Adrenal gland (tissue), 12 donors: ENCODE results near the gene CPA4. TPM values are rescaled to one million over a fixed set of nuclear protein-coding genes. Genes with fewer than 3 reads are reported as not detected.

Experiments used
- DNase-seq, 7 donors: peaks; one replicate each; pipeline ENCODE4 v3.0.0-alpha.2; 2019 to 2020
- H3K27ac ChIP-seq, 5 donors: fragments of 200-600 bp; sonication (generic) in 4 of 5; 1 replicate in 3 of 5; 2 replicates in 2 of 5; pipeline versions ENCODE4 v1.5.1 to v1.8.0; 2016 to 2020; ENCODE audit warnings: mild to moderate bottlenecking in 1 of 5
- H3K27me3 ChIP-seq: fragments of 200-600 bp; 2 replicates; pipeline ENCODE4 v1.8.0; 2021
- H3K36me3 ChIP-seq, 2 donors: fragments of 200-600 bp; replicated peaks in 1 of 2; 1 replicate in 1 of 2; 2 replicates in 1 of 2; pipeline versions ENCODE4 v1.5.1 to v1.8.0; 2018 to 2022
- H3K4me1 ChIP-seq, 2 donors: fragments of 200-600 bp; replicated peaks in 1 of 2; 1 replicate in 1 of 2; 2 replicates in 1 of 2; pipeline versions ENCODE4 v1.5.1 to v1.8.0; 2018 to 2021
- H3K4me3 ChIP-seq, 4 donors: fragments of 200-600 bp; sonication (generic) in 3 of 4; one replicate each; pipeline ENCODE4 v1.5.1; 2016 to 2018
- H3K9me3 ChIP-seq, 3 donors: fragments of 200-600 bp; sonication (generic) in 1 of 3; replicated peaks in 1 of 3; 1 replicate in 2 of 3; 2 replicates in 1 of 3; pipeline versions ENCODE4 v1.5.1 to v1.8.0; 2016 to 2021
- CTCF ChIP-seq, 6 experiments: fragments of 450-650 bp in 4 of 6; fragments of 200-600 bp in 2 of 6; sonication (generic) in 1 of 6; IDR thresholded peaks; 1 replicate in 5 of 6; 2 replicates in 1 of 6; pipeline versions ENCODE4 v1.5.1 to v1.8.0; 2016 to 2021; ENCODE audit warnings: antibody characterized with exemption in 6 of 6, mild to moderate bottlenecking in 2 of 6, moderate library complexity in 1 of 6
- POLR2A ChIP-seq, 2 donors: fragments of 450-650 bp; IDR thresholded peaks; one replicate each; pipeline ENCODE4 v1.6.1; 2017; ENCODE audit warnings: antibody characterized with exemption in 2 of 2, mild to moderate bottlenecking in 2 of 2, moderate library complexity in 1 of 2
- WGBS, 4 donors: extraction: QIAGEN DNeasy Blood & Tissue Kit in 2 of 4; methylation state at CpG; one replicate each; pipeline versions ENCODE4 v1.1.5 to v1.1.7; 2013 to 2017; 5-methylcytosine and 5-hydroxymethylcytosine counted together
- intact Hi-C, 2 donors: fragments of 100-400 bp; cut with DNase I; formaldehyde crosslinking; loops; one replicate each; pipeline versions ENCODE4 v1.14.1 to v1.15.0; 2022 to 2023
- polyA plus RNA-seq, 3 donors: library from polyadenylated mRNA; stranded (reverse); fragments of 200-250 nt in 2 of 3; fragments of 350-450 nt in 1 of 3; fragmentation: Illumina TruSeq in 1 of 3; extraction: RNeasy Lipid Tissue Mini Kit (QIAGEN cat#74804) in 1 of 3; gene quantifications; one replicate each; pipeline ENCODE4 v1.2.3, GENCODE V29; 2013 to 2014
- total RNA-seq, 9 donors: library from RNA; depleted of rRNA in 4 of 9; stranded (reverse); fragments of >200 nt in 4 of 9; fragments of 120-200 nt in 1 of 9; fragmentation: NEBNext Ultra II Directional in 1 of 9; extraction: Animal tissue kit (Norgen Biotek cat#: 25700) in 1 of 9; gene quantifications; one replicate each; pipeline versions ENCODE4 v1.1.0 to v1.2.4, GENCODE V29; 2013 to 2023
- donor health status: healthy with polysubstance abuse.
- donor health status: Bipolar disorder and iron deficiency.
- donor health status: DM: yes; HTN: yes; CAD: no.
- donor health status: DM: no; HTN: no; CAD: no.
- donor health status: DM: no; HTN: no; CAD: no.
- donor health status: DM: yes; HTN: yes; CAD: no.

CPA4 gene
- total and polyA plus RNA-seq, 12 donors: 0.55 to 26.7 (median 2.4) TPM; not detected in 1

DNA sequence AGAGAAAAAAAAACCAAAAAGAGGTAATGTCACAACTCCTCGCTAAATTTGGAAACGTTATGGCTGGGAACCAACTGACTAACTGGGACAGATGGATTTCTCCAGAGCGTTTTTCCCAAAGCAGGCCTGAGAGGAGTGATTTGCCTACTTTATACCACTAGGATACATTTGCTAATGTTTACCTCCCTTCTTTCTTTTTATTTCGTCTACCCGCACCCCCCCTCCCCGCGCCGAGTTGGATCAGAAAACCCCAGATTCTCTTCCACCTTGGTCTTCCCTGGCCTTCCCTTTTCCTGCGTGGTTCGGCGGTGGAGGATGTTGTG, 19.1 kb upstream of the CPA4 start:
- intact Hi-C loops: no loop called here
- H3K4me1 ChIP-seq: peaks cover 0 to 4% of the 10 kb centered on the region in 2 donors
- no peaks in the 10 kb centered on the region for H3K36me3 ChIP-seq
- TF ChIP-seq CTCF (IDR thresholded peaks at IDR 0.05): peak in 1 of 6 experiments; percentile 12
- TF ChIP-seq POLR2A (IDR thresholded peaks at IDR 0.05): no peak
- WGBS, 4 donors: 59 to 68% (median 65%) methylated on average over 11 of the region's 11 CpGs
- H3K27ac ChIP-seq: no peak overlapping the region
- DNase-seq: no peak
- no peaks in the 10 kb centered on the region for H3K9me3 ChIP-seq
- H3K27me3 ChIP-seq: no peaks in the 10 kb centered on the region
- H3K4me3 ChIP-seq: no peak overlapping the region

- Histone ChIP-seq H3K4me3 (no peak overlapping the region), H3K27ac (no peak overlapping the region), H3K36me3 (no peaks in the 10 kb centered on the region), H3K9me3 (no peaks in the 10 kb centered on the region), H3K4me1 (peaks cover 0 to 4% of the 10 kb centered on the region in 2 donors), H3K27me3 (no peaks in the 10 kb centered on the region)
- intact Hi-C loops: no loop called here
- DNase-seq: no peak
- no peak for TF ChIP-seq CTCF (IDR thresholded peaks at IDR 0.05)
- no peak for TF ChIP-seq POLR2A (IDR thresholded peaks at IDR 0.05)
- WGBS, 4 donors: 42 to 55% (median 45%) methylated on average over 1 of the region's 1 CpG
These were observed 18.7 kb upstream of the CPA4 start for GRCh38 chr7:130274296-130274695.

- Histone ChIP-seq H3K4me1 (peaks cover 0 to 4% of the 10 kb centered on the region in 2 donors), H3K27ac (no peak overlapping the region), H3K27me3 (no peaks in the 10 kb centered on the region), H3K36me3 (no peaks in the 10 kb centered on the region), H3K9me3 (no peaks in the 10 kb centered on the region), H3K4me3 (no peak overlapping the region)
- TF ChIP-seq POLR2A (IDR thresholded peaks at IDR 0.05) (no peak), CTCF (IDR thresholded peaks at IDR 0.05) (no peak)
- intact Hi-C loops: no loop called here
- WGBS, 4 donors: 87 to 92% (median 89%) methylated on average over 11 of the region's 11 CpGs
- DNase-seq: no peak
These were observed 17.9 kb upstream of the CPA4 start for GRCh38 chr7:130274983-130275591.

DNA sequence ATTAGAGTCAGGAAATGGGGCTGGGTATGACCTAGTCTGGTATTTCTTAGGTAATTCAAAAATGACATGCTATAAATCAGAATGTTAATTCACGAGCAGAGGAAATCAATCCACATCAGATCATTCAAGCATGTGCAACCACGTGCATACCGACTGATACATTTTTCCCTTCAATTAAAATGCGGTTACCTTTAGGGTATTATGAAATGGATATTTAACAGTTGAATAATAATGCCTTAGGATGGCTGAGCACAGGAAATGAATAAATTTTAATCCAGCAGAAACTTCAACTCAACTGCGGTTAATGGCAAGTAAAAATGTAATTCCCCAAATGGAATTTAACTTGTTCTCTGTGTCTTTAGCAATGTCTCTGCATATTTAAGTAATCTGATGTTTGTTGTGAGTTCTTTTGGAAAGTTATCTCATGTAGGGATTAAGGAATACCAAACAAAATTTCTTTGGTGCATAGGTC, 17.1 kb upstream of the CPA4 start:
- DNase-seq: no peak
- H3K27me3 ChIP-seq: no peaks in the 10 kb centered on the region
- TF ChIP-seq CTCF (IDR thresholded peaks at IDR 0.05) (no peak), POLR2A (IDR thresholded peaks at IDR 0.05) (no peak)
- 69 to 75% (median 73%) methylated on average over 5 of the region's 5 CpGs for WGBS, 4 donors
- no peak overlapping the region for H3K4me3 ChIP-seq
- no peak overlapping the region for H3K27ac ChIP-seq
- no peaks in the 10 kb centered on the region for H3K36me3 ChIP-seq
- intact Hi-C loops: no loop called here
- no peaks in the 10 kb centered on the region for H3K9me3 ChIP-seq
- H3K4me1 ChIP-seq: peaks cover 0 to 4% of the 10 kb centered on the region in 2 donors
